C4-2B (cell line): Measurements from ENCODE around the gene KLF7.

Experiments
- CTCF ChIP-seq: fragments of 450-650 bp; conservative IDR thresholded peaks from 2 replicates; pipeline ENCODE4 v1.5.1; 2017; ENCODE audit warnings: mild to moderate bottlenecking
- ZFX ChIP-seq: fragments of 450-650 bp; IDR thresholded peaks from 2 replicates; pipeline ENCODE4 v1.6.1; 2017

DNA sequence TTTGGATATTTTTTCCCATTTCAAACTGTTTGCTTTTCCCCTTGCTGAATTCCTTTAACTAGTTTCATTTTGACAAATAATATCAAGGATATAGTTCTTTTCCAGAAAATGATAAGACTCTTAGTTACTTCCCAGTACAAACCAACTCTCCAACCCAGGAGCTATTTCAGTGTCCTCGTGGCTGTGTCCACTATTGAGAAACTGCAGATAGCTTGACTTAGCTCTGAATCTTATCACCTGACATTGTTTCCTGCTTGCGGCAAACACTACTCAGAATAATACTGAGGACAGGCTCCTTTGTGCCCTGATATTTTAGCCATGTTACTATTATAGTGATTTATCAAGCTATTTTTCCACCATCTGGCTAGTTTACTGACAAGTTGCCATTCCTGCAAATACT is 74.6 kb downstream of the KLF7 start:
- TF ChIP-seq CTCF (no peak), ZFX (no peak)
